Cardiac muscle cell (in vitro differentiated cells and primary cell): ENCODE measurements around the gene ADGRL3. TPM values are rescaled to one million over a fixed set of nuclear protein-coding genes. Genes with fewer than 3 reads are reported as not detected.

ENCODE experiments used
- DNase-seq, 2 donors: peaks; one replicate each; pipeline versions ENCODE4 v3.0.0 to v3.0.0-alpha.2; 2010 to 2017; ENCODE audit warnings: low read depth in 1 of 2, low spot score in 1 of 2
- H3K27ac ChIP-seq: fragments of 200-600 bp; sonication (generic); 2 replicates; pipeline ENCODE4 v1.5.1; 2016
- H3K27me3 ChIP-seq: fragments of 200-600 bp; sonication (generic); 2 replicates; pipeline ENCODE4 v1.6.0; 2016; ENCODE audit warnings: control low read depth
- H3K36me3 ChIP-seq: fragments of 200-600 bp; sonication (generic); 2 replicates; pipeline ENCODE4 v1.5.1; 2016; ENCODE audit warnings: control low read depth
- H3K4me1 ChIP-seq: fragments of 200-600 bp; sonication (generic); 2 replicates; pipeline ENCODE4 v1.8.1; 2017; ENCODE audit warnings: low read depth, mild to moderate bottlenecking, mixed run types
- H3K4me3 ChIP-seq: fragments of 200-600 bp; sonication (generic); 2 replicates; pipeline ENCODE4 v1.5.1; 2016; ENCODE audit warnings: mild to moderate bottlenecking
- H3K9me3 ChIP-seq: fragments of 200-600 bp; sonication (generic); 2 replicates; pipeline ENCODE4 v1.5.1; 2017; ENCODE audit warnings: low read depth, mild to moderate bottlenecking, control low read depth
- polyA plus RNA-seq: library from polyadenylated mRNA; unstranded; fragments of >200 nt; fragmentation: Nextera tagmentation; extraction: Ambion mirVana; gene quantifications from 2 replicates; pipeline ENCODE4 v1.2.1, GENCODE V29; 2016
- total RNA-seq: library from RNA; depleted of rRNA; stranded (reverse); fragments of >200 nt; gene quantifications from 2 replicates; pipeline ENCODE4 v1.2.3, GENCODE V29; 2016
- TF ChIP-seq, protein P1 (sequence below): IDR thresholded peaks from 2 replicates; pipeline ENCODE4 v1.5.1; 2012; ENCODE audit warnings: low read depth, mild to moderate bottlenecking, low read length

ADGRL3 gene
- total and polyA plus RNA-seq, 2 experiments from 2014 or later = 2.4 to 4.8 TPM

DNA sequence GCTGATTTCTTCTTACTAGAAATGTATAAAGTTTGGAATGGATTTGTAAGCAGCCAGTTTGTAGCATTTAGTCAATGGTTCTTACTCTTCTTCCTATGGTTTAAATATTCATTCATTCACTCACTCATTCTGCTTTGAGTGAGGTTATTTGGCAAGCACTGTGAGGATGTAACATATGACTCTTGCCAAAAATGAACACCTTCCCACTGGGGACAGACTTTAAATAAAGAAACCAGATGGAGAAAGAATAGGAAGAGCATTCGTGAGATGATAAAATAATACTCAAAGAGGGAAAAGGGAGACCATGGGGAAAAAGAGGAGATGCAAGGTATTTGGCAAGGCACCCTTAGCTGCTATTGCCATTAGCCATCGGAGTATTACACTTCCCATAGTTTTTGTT lies 586.1 kb downstream of the ADGRL3 start:
- no peak for DNase-seq
- Histone ChIP-seq H3K36me3 (no peaks in the 10 kb centered on the region), H3K27ac (no peak overlapping the region), H3K4me1 (no peaks in the 10 kb centered on the region), H3K4me3 (no peak overlapping the region), H3K9me3 (no peaks in the 10 kb centered on the region), H3K27me3 (no peaks in the 10 kb centered on the region)
- TF ChIP-seq, protein P1, sequence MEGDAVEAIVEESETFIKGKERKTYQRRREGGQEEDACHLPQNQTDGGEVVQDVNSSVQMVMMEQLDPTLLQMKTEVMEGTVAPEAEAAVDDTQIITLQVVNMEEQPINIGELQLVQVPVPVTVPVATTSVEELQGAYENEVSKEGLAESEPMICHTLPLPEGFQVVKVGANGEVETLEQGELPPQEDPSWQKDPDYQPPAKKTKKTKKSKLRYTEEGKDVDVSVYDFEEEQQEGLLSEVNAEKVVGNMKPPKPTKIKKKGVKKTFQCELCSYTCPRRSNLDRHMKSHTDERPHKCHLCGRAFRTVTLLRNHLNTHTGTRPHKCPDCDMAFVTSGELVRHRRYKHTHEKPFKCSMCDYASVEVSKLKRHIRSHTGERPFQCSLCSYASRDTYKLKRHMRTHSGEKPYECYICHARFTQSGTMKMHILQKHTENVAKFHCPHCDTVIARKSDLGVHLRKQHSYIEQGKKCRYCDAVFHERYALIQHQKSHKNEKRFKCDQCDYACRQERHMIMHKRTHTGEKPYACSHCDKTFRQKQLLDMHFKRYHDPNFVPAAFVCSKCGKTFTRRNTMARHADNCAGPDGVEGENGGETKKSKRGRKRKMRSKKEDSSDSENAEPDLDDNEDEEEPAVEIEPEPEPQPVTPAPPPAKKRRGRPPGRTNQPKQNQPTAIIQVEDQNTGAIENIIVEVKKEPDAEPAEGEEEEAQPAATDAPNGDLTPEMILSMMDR = no peak

DNA sequence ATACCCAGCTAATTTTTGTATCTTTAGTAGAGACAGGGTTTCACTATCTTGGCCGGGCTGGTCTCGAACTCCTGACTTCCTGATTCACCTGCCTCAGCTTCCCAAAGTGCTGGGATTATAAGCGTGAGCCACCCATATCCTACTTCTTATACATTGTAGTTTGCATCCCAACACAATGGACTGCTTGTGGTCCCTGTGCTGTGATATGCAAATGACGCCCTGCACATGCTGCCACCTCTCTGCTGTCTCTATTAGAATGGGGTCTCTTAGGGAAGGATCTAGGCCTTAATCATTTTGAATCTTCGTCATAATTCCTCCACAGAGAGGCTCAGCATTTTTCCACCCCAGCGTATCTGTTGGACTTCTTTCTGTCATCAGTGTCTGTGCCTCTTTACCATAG lies 595.9 kb downstream of the ADGRL3 start:
- H3K36me3 ChIP-seq = no peaks in the 10 kb centered on the region
- H3K9me3 ChIP-seq = no peaks in the 10 kb centered on the region
- TF ChIP-seq, protein P1 = no peak
- DNase-seq = no peak
- no peaks in the 10 kb centered on the region for H3K4me1 ChIP-seq
- H3K27me3 ChIP-seq = no peaks in the 10 kb centered on the region
- no peak overlapping the region for H3K4me3 ChIP-seq
- H3K27ac ChIP-seq = no peak overlapping the region

DNA sequence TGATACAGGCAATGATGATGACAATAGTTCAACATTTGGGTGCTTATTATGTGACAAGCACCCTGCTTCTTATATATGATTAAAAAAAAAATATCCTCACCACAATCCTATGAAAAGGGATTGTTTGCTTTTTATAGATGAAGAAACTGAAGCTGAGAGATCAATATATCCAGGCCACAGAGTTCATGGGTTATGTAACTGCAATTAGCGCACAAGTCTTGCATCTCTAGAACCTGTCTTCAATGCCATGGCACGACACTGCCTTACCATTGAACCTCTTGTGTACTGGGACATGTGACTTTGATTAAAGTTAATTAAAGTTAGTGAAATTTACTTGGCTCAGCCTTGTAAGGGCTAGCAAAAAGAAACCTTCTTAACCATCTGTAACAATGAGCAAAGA lies 599.7 kb downstream of the ADGRL3 start:
- Histone ChIP-seq H3K4me3 (no peak overlapping the region), H3K36me3 (no peaks in the 10 kb centered on the region), H3K9me3 (no peaks in the 10 kb centered on the region), H3K27ac (no peak overlapping the region), H3K4me1 (no peaks in the 10 kb centered on the region), H3K27me3 (no peaks in the 10 kb centered on the region)
- no peak for DNase-seq
- TF ChIP-seq, protein P1 = no peak

DNA sequence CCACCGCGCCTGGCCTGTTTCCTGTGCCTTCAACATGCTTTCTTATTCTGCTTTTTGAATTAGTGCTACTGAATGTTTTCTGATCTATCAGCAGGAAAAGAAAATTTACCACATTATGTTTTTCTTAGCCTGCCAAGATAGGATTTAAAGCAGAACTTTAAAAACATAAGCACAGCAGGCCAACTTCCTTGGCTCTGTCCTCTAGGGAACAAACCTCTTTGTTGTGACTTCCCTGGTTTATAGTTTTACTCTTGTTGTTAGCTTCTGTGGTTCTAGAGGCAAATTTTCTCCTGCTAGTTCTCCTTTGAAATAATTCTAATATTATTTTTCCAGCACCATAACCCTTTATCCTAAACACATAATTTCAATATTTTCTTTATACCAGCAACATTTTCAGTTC lies 605.1 kb downstream of the ADGRL3 start:
- Histone ChIP-seq H3K27me3 (no peaks in the 10 kb centered on the region), H3K36me3 (no peaks in the 10 kb centered on the region), H3K4me1 (no peaks in the 10 kb centered on the region), H3K27ac (no peak overlapping the region), H3K9me3 (no peaks in the 10 kb centered on the region), H3K4me3 (no peak overlapping the region)
- TF ChIP-seq, protein P1 = no peak
- DNase-seq = no peak

DNA sequence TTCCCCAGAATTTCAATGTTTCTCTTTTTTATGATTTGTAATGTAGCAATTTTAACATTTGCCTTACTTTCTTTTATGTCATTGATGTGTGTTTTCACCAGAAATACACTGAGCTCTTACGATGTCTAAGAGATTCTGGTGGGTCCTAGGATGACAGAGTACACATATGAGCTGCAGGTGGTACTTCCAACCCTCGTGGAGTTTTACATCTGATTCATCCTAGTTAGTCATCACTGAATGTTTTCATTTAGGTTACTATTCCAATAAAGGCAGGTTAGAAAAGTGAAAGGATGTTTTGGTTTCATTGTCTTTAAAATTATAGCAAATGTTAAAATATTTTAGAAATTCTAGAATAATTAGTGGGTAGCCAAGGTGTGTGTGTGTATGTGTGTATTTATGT lies 605.9 kb downstream of the ADGRL3 start:
- no peak for DNase-seq
- Histone ChIP-seq H3K4me3 (no peak overlapping the region), H3K27me3 (no peaks in the 10 kb centered on the region), H3K36me3 (no peaks in the 10 kb centered on the region), H3K4me1 (no peaks in the 10 kb centered on the region), H3K9me3 (no peaks in the 10 kb centered on the region), H3K27ac (no peak overlapping the region)
- TF ChIP-seq, protein P1 = no peak

DNA sequence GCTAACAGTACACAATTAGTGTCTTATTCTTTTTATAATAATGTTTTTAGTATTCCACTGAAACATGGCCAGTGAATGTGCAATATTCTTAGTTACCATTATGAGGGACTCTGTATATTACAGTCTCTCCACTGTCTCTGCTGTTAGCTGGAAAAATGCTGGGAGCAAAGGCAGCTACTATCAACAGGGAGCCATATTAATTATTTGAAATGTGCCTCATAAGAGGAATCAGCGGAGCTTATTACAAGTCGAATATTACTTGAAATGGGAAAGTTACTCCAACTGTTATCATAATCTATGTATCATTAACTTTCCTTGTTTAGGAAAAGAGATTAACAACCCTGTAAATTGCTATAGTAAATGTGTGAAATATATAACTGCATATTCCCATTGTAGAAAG lies 612.0 kb downstream of the ADGRL3 start:
- Histone ChIP-seq H3K4me1 (no peaks in the 10 kb centered on the region), H3K4me3 (no peak overlapping the region), H3K9me3 (no peaks in the 10 kb centered on the region), H3K27ac (no peak overlapping the region), H3K27me3 (no peaks in the 10 kb centered on the region), H3K36me3 (no peaks in the 10 kb centered on the region)
- DNase-seq = no peak
- TF ChIP-seq, protein P1 = no peak
